ENCODE data around the gene TMEM185B. TPM values are rescaled to one million over a fixed set of nuclear protein-coding genes. Genes with fewer than 3 reads are reported as not detected.

Gene TMEM185B
- total and polyA plus RNA-seq, 2 of the 4 experiments (the other 2 are of a cell fraction) = 17.7 to 26.1 TPM

DNA sequence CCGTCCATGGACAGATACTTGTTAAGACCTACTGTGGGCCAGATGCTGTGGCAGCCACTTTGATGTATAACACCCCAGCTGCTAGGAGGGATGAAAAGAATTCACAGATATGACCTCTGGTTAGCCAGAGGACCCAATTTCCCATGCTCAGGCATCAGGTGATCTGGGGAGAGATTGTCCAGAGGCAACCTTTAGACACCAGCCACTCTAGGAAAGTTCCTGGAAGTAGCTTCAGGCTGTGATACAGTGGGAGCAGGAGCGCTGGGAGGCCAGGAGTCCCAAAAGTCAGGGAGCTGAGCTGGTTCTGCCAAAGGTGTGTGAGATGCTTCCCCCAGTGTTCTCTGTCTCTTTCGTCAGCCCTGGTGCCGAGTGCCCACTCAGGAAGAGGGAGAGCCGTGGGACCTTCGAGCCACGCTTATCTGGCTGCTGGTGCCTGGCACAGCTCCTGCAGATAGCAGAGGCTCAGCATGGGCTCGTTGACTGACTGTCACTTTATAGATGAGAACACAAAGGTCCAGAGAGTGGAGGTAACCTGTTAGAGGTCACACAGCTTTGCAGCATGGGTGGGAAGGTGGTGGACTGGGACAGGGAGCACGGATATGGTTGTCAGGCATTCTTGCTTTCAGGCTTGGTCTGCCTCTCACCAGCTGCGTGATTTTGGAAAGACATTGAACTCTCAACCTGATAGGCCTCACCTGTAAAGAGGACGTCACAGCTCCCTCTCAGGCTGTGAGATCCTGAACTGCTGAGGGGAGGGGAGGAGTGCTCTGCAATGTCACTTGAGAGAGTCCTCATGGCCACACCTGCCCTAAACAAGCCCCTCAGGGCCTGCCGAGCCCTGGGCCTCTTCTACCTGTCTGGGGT lies 21.7 kb upstream of the TMEM185B start (continued):
- no peak for TF ChIP-seq RAD21 (IDR thresholded peaks at IDR 0.05; ENCODE audit: low read length)

- H3K27me3 ChIP-seq (ENCODE audit: control insufficient read depth, insufficient read depth, low read length) = peaks cover 2% of the 10 kb centered on the region; the same call in 1 of the 2 replicates
- H4K8ac ChIP-seq (ENCODE audit: low read depth in 2 of 2, low read length in 2 of 2) = no peak overlapping the region
- H2AK5ac ChIP-seq (ENCODE audit: low read depth, low read length) = 0 out of 2 replicates have a peak overlapping the region, but pooled peaks have one; percentile 44
- H3K4ac ChIP-seq (ENCODE audit: low read depth, low read length) = no peak overlapping the region
- H2AFZ ChIP-seq (replicated peaks; ENCODE audit: low read length, poor library complexity) = no peak overlapping the region
- H3K18ac ChIP-seq (ENCODE audit: low read depth, low read length) = no peak overlapping the region
- H3K9me3 ChIP-seq (ENCODE audit: control insufficient read depth, insufficient read depth, low read length) = no peaks in the 10 kb centered on the region
- no peaks in the 10 kb centered on the region; the same call in 1 of the 2 replicates for H4K20me1 ChIP-seq (ENCODE audit: insufficient read depth, low read length)
- no TSS peak for BruUV-seq (replicated peaks)
- dilution Hi-C loops (cut with HindIII; ENCODE audit: low sequenced_read_pairs, unreplicated experiment) (no loop called here), in situ Hi-C loops (cut with MboI; ENCODE audit: low sequenced_read_pairs) (loop anchor here (25.0 kb wide), 1 partner anchor 1007 kb away; no protein-coding TSS in a partner anchor), intact Hi-C loops (cut with micrococcal nuclease) (no loop called here)
- H3K36me3 ChIP-seq (ENCODE audit: control insufficient read depth, insufficient read depth, low read length) = no peaks in the 10 kb centered on the region
- H3K9me1 ChIP-seq (ENCODE audit: insufficient read depth, low read length) = peaks cover 12% of the 10 kb centered on the region
- no peak overlapping the region for H3K23ac ChIP-seq (ENCODE audit: low read depth, low read length)
- H3K27ac ChIP-seq (ENCODE audit: insufficient read depth, low read length) = no peak overlapping the region
- H3K79me1 ChIP-seq (ENCODE audit: low read depth in 1 of 2, low read length in 2 of 2) = peaks cover 0 to 5% of the 10 kb centered on the region in 2 experiments; a peak in 1 of 4 replicates
- H3K4me3 ChIP-seq (ENCODE audit: insufficient read depth, low read depth, low read length) = no peak overlapping the region
- H2BK120ac ChIP-seq (ENCODE audit: low read depth, low read length) = no peak overlapping the region
- H3K14ac ChIP-seq (replicated peaks; ENCODE audit: low read depth, low read length) = no peak overlapping the region
- TF ChIP-seq CEBPB (IDR thresholded peaks at IDR 0.05; ENCODE audit: low read depth, low read length) = no peak
- no peak for TF ChIP-seq RFX5 (IDR thresholded peaks at IDR 0.05; ENCODE audit: low read depth, low read length)
- TF ChIP-seq FOS (IDR thresholded peaks at IDR 0.05; ENCODE audit: low read depth, low read length) = no peak
- no peak for TF ChIP-seq NFE2L2 (IDR thresholded peaks at IDR 0.05; ENCODE audit: low read depth, low read length)
- no peak for TF ChIP-seq SMC3 (IDR thresholded peaks at IDR 0.05; ENCODE audit: low read depth, low read length)
- TF ChIP-seq, protein P1, sequence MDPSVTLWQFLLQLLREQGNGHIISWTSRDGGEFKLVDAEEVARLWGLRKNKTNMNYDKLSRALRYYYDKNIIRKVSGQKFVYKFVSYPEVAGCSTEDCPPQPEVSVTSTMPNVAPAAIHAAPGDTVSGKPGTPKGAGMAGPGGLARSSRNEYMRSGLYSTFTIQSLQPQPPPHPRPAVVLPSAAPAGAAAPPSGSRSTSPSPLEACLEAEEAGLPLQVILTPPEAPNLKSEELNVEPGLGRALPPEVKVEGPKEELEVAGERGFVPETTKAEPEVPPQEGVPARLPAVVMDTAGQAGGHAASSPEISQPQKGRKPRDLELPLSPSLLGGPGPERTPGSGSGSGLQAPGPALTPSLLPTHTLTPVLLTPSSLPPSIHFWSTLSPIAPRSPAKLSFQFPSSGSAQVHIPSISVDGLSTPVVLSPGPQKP (IDR thresholded peaks at IDR 0.05; ENCODE audit: borderline replicate concordance, low read depth, low read length) = no peak
- TF ChIP-seq POLR2A (IDR thresholded peaks at IDR 0.05; ENCODE audit: low read depth, low read length) = no peak
- no peak for TF ChIP-seq RCOR1 (IDR thresholded peaks at IDR 0.05; ENCODE audit: insufficient replicate concordance, low read length)
- no peak for TF ChIP-seq BHLHE40 (IDR thresholded peaks at IDR 0.05; ENCODE audit: low read depth, low read length)
- TF ChIP-seq MAFK (IDR thresholded peaks at IDR 0.05; ENCODE audit: low read depth, low read length) = no peak
- no peak for TF ChIP-seq CHD1 (IDR thresholded peaks at IDR 0.05; ENCODE audit: low read depth, low read length)
- TF ChIP-seq MXI1 (IDR thresholded peaks at IDR 0.05; ENCODE audit: borderline replicate concordance, low read depth, low read length) = no peak
- no peak for TF ChIP-seq USF2 (IDR thresholded peaks at IDR 0.05; ENCODE audit: low read depth, low read length)
- CTCF ChIA-PET = no interaction called here
- POLR2A ChIA-PET (ENCODE audit: unreplicated experiment) = no interaction called here
- peaks cover 14% of the 10 kb centered on the region for H3K4me1 ChIP-seq (ENCODE audit: control insufficient read depth, insufficient read depth, low read length)
- no peak overlapping the region for H4K5ac ChIP-seq (ENCODE audit: low read depth, low read length)
- H3K4me2 ChIP-seq (ENCODE audit: low read depth, low read length) = no peak overlapping the region
- no peak overlapping the region for H3K9ac ChIP-seq (ENCODE audit: low read depth, low read length)
- H2BK15ac ChIP-seq (ENCODE audit: low read depth, low read length) = no peak overlapping the region
- no peak overlapping the region for H4K91ac ChIP-seq (ENCODE audit: insufficient read depth, low read depth, low read length)
- H3K56ac ChIP-seq (ENCODE audit: extremely low read depth, insufficient read depth, low read length) = no peak overlapping the region
- DNase-seq (no peak), ATAC-seq (ENCODE audit: low read depth) (no peak)
- no peak overlapping the region for H2BK5ac ChIP-seq (ENCODE audit: low read depth, low read length, poor library complexity, severe bottlenecking)
- no peak overlapping the region for H2BK20ac ChIP-seq (ENCODE audit: low read depth, low read length)
- no peak overlapping the region for H2AK9ac ChIP-seq (replicated peaks; ENCODE audit: low read depth, low read length, poor library complexity)
- 100% methylated on average over 4 of the region's 9 CpGs; no CpG with 5 or more reads in 1 of the 2 experiments for WGBS, 2 experiments (ENCODE audit: extremely low coverage in 2 of 2, insufficient read length in 1 of 2)
Measured at GRCh38 chr2:120243875-120244553, 20.8 kb upstream of the TMEM185B start.

Measured in IMR-90 (cell line).